SK-N-MC (cell line): ENCODE results near the gene C17orf75.

ENCODE experiments used
- EZH2 ChIP-seq: fragments of 200-600 bp; sonication (generic); IDR thresholded peaks from one replicate; pipeline ENCODE4 v1.6.1; 2017; ENCODE audit warnings: antibody characterized with exemption
- POLR2AphosphoS5 ChIP-seq: IDR thresholded peaks from 2 replicates; pipeline ENCODE4 v1.6.1; 2012; ENCODE audit warnings: mild to moderate bottlenecking, low read depth, low read length, borderline replicate concordance

DNA sequence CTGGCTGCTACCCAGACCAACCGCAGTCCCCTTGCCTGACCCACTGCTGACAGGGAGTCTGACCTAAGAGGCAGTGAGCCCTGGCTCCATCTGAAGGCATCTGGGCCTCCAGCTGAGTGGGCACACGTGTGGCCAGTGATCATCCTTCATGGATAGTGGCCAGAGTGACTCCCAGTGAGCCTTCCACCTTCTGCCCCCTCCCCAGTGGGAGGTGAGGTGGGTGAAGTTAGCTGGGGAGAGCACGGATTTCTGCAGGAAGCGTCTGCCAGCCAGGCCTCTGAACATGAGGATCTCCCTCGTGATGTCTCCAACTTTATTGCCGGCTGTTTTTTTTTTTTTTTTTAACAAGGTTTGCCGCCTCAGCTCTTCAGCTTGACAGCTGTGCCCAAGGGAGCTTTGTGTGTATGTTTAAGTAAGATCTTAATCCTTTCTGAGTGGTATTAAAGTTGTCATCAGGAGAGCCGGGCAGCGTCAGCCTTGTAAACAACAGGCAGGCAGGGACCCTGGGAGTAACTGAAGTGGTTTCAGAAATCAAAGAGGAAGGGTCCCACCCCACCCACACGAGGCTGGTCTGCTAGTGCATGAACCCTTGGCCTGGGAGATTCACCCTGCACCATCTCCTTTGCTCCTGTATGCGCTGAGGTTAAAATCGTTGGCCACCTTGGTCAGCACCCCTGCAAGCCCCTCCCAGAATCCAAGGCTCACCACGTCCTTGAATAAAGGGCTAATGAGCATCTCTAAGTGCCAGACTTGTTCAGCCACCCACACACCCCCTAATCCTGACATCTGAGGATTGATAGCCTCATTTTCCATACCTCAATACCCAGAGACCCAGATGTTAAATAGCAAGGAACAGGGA is 43.0 kb downstream of the C17orf75 start:
- TF ChIP-seq EZH2 (no peak), POLR2AphosphoS5 (no peak)
